H4 (cell line): ENCODE measurements around the gene MRGPRE. TPM values are rescaled to one million over a fixed set of nuclear protein-coding genes. Genes with fewer than 3 reads are reported as not detected.

Experiments used
- DNase-seq: peaks from one replicate; pipeline ENCODE4 v3.0.0-alpha.2; 2015; ENCODE audit warnings: low spot score
- total RNA-seq: library from RNA; depleted of rRNA; stranded (reverse); fragments of >200 nt; shearing (Covaris generic); gene quantifications from 2 replicates; pipeline ENCODE4 v1.2.3, GENCODE V29; 2014; rRNA removed

MRGPRE gene
- total RNA-seq, 1 experiment from 2014 or later: not detected

DNA sequence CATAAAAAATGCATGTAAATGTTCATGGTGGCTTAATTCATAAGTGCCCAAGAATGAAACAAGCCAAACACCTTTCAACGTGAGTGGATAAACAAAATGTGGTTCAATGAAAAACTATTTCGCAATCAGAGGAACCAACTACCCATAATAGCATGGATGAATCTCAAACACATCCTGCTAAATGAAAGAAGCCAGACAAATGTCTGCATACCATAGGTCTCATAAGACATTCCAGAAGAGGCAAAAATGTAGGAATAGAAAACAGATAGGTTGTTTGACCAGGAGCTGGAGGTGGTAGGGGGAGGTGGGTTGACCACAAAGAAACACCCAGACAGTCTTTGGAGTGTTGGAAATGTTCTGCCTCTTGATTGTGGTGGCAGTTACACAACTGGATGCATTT is 53.9 kb downstream of the MRGPRE start:
- peak; percentile 68 for DNase-seq

DNA sequence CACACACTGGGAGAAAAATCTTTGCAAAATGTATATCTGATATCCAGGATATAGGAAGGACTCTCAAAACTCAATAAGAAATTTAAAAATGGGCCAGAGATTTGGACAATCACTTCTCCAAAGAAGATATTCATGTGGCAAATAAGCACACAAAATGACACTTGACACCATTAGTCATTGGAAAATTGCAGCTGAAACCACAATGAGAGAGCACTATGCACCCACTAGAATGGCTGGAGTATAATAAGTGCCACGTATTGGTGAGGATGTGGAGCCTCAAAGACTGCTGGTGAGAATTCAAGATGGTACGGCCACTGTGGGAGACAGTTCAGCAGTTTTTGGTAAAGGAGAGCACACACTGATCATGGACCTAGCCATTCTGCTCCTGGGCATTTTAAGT is 54.3 kb downstream of the MRGPRE start:
- peak; percentile 71 for DNase-seq

Other genes with a start within 250 kb of the MRGPRE start
- 104 and 128 TPM in 2 replicates for gene NAP1L4, start 240.1 kb downstream of the MRGPRE start, total RNA-seq
- 110 and 115 TPM in 2 replicates for gene CARS1, start 175.0 kb downstream of the MRGPRE start, total RNA-seq
- gene OSBPL5, start 67.1 kb downstream of the MRGPRE start, total RNA-seq: 9.2 and 12.7 TPM in 2 replicates
- not detected in 2 replicates for gene MRGPRG, start 13.6 kb downstream of the MRGPRE start, total RNA-seq
- 29.7 and 33.7 TPM in 2 replicates for gene ZNF195, start 146.7 kb upstream of the MRGPRE start, total RNA-seq